Neural cell (in vitro differentiated cells): ENCODE measurements around the gene HK1. TPM values are rescaled to one million over a fixed set of nuclear protein-coding genes. Genes with fewer than 3 reads are reported as not detected.

Experiments
- H2AFZ ChIP-seq: fragments of 200-600, 300-800 bp; sonication (generic), shearing (Covaris generic); 2 replicates; pipeline ENCODE4 v1.6.0; 2014; ENCODE audit warnings: low read depth, mild to moderate bottlenecking, antibody characterized with exemption, low read length, moderate library complexity
- H3F3A ChIP-seq: fragments of 200-600 bp; shearing (Covaris generic); 2 replicates; pipeline ENCODE4 v1.6.1; 2016; ENCODE audit warnings: mild to moderate bottlenecking, moderate library complexity, mixed read lengths, antibody characterized with exemption, low read length; ENCODE audit not compliant: insufficient read depth, poor library complexity, severe bottlenecking
- H3K27ac ChIP-seq: fragments of 200-600, 300-800 bp; sonication (generic), shearing (Covaris generic); 2 replicates; pipeline ENCODE4 v1.5.1; 2014; ENCODE audit warnings: mild to moderate bottlenecking, low read length, moderate library complexity
- H3K27me3 ChIP-seq: fragments of 300-800, 200-600 bp; sonication (generic), shearing (Covaris generic); 2 replicates; pipeline ENCODE4 v1.6.0; 2014; ENCODE audit warnings: mild to moderate bottlenecking, low read depth, low read length, moderate library complexity; ENCODE audit not compliant: insufficient read depth
- H3K36me3 ChIP-seq: fragments of 300-800, 200-600 bp; sonication (generic), shearing (Covaris generic); 2 replicates; pipeline ENCODE4 v1.5.1; 2014; ENCODE audit warnings: mild to moderate bottlenecking, antibody characterized with exemption, low read length, moderate library complexity; ENCODE audit not compliant: insufficient read depth
- H3K4me2 ChIP-seq: fragments of 300-800, 200-600 bp; sonication (generic), shearing (Covaris generic); 2 replicates; pipeline ENCODE4 v1.6.0; 2014; ENCODE audit warnings: mild to moderate bottlenecking, low read length
- H3K4me3 ChIP-seq: fragments of 300-800, 200-600 bp; sonication (generic), shearing (Covaris generic); 2 replicates; pipeline ENCODE4 v1.5.1; 2014; ENCODE audit warnings: mild to moderate bottlenecking, low read length, moderate library complexity
- H3K79me2 ChIP-seq: fragments of 200-600 bp; shearing (Covaris generic); replicated peaks from 2 replicates; pipeline ENCODE4 v1.6.0; 2014; ENCODE audit warnings: mild to moderate bottlenecking, low read length, moderate library complexity; ENCODE audit not compliant: insufficient read depth
- H3K9ac ChIP-seq: fragments of 300-800, 200-600 bp; sonication (generic), shearing (Covaris generic); 2 replicates; pipeline ENCODE4 v1.6.1; 2016; ENCODE audit warnings: mild to moderate bottlenecking, low read length, mixed read lengths
- H3K9me2 ChIP-seq: fragments of 200-600 bp; shearing (Covaris generic); 2 replicates; pipeline ENCODE4 v1.6.1; 2016; ENCODE audit warnings: mild to moderate bottlenecking, low read length, mixed read lengths; ENCODE audit not compliant: insufficient read depth
- H3K9me3 ChIP-seq: fragments of 200-600, 300-800 bp; sonication (generic), shearing (Covaris generic); 2 replicates; pipeline ENCODE4 v1.6.1; 2016; ENCODE audit warnings: mild to moderate bottlenecking, mixed run types, low read length, moderate library complexity, mixed read lengths
- H4K20me1 ChIP-seq: fragments of 200-600 bp; shearing (Covaris generic); 2 replicates; pipeline ENCODE4 v1.6.1; 2016; ENCODE audit warnings: mild to moderate bottlenecking, mixed run types; ENCODE audit not compliant: insufficient read depth
- EP300 ChIP-seq: fragments of 450-650 bp; conservative IDR thresholded peaks from 2 replicates; pipeline ENCODE4 v1.6.1; 2014; ENCODE audit warnings: antibody characterized with exemption, mild to moderate bottlenecking, moderate library complexity; ENCODE audit not compliant: poor library complexity, severe bottlenecking
- EZH2 ChIP-seq: fragments of 200-600, 300-800 bp; shearing (Covaris generic), sonication (generic); IDR thresholded peaks from 2 replicates; pipeline ENCODE4 v1.6.1; 2014; ENCODE audit warnings: antibody characterized with exemption, low read length, borderline replicate concordance, mild to moderate bottlenecking; ENCODE audit not compliant: insufficient read depth, poor library complexity, severe bottlenecking
- MXI1 ChIP-seq: fragments of 450-650 bp; conservative IDR thresholded peaks from 2 replicates; pipeline ENCODE4 v1.6.1; 2014; ENCODE audit warnings: antibody characterized with exemption, mild to moderate bottlenecking; ENCODE audit not compliant: poor library complexity, severe bottlenecking
- POLR2AphosphoS5 ChIP-seq: IDR thresholded peaks from 2 replicates; pipeline ENCODE4 v1.6.1; 2012
- RAD21 ChIP-seq: fragments of 450-650 bp; conservative IDR thresholded peaks from 2 replicates; pipeline ENCODE4 v1.6.1; 2014; ENCODE audit warnings: antibody characterized with exemption, mild to moderate bottlenecking, moderate library complexity
- SMC3 ChIP-seq: fragments of 450-650 bp; conservative IDR thresholded peaks from 2 replicates; pipeline ENCODE4 v1.6.1; 2014; ENCODE audit warnings: antibody characterized with exemption, mild to moderate bottlenecking, moderate library complexity; ENCODE audit not compliant: poor library complexity
- TAF1 ChIP-seq: IDR thresholded peaks from 2 replicates; pipeline ENCODE4 v1.6.1; 2012; ENCODE audit warnings: low read depth
- polyA plus RNA-seq: library from polyadenylated mRNA; depleted of rRNA; stranded (reverse); fragments of >200 nt; gene quantifications from 2 replicates; pipeline ENCODE4 v1.2.3, GENCODE V29; 2014
- TF ChIP-seq, protein P1 (sequence below): fragments of 450-650 bp; IDR thresholded peaks from 2 replicates; pipeline ENCODE4 v1.5.1; 2014; ENCODE audit warnings: antibody characterized with exemption, mild to moderate bottlenecking, moderate library complexity; ENCODE audit not compliant: poor library complexity, severe bottlenecking
- TF ChIP-seq, protein P2 (sequence below): IDR thresholded peaks from 2 replicates; pipeline ENCODE4 v1.6.1; 2012; ENCODE audit warnings: borderline replicate concordance

HK1 gene
- polyA plus RNA-seq, 1 donor from 2014 or later: 60.5 TPM

DNA sequence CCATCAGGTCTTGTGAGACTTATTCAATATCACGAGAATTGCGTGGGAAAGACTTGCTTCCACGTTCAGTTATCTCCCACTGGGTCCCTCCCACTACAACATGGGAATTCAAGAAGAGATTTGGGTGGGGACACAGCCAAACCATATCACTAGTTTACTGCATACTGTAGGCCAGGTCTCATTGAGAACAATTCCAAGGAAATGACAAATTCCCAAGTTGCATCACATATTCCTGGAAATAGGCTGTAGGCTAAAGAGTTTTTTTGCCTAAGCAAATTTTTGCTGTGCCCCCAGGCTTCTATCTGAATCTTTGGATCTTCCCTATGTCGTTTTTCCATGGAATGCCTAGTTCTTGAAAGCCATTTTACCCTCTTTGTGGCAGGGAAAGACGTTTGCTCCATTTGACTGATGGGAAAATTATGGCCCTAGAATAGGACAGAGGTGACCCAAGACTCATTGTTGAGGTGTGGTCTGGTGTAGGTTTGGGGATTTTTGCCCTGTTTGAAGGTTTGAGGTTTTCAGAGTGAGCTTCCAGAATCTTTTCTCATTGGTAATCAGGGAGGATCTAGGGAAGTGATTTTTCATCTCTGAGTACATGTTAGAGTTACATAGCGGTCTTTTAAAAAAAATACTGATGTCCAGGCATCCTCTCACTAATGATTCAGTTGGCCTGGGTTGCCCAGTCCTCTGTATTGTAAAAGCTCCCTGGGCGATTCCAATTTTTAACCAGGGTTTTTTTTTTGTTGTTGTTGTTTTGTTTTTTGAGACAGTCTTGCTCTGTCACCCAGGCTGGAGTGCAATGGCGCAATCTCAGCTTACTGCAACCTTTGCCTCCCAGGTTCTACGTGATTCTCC lies 94.1 kb downstream of the HK1 start:
- H3K4me3 ChIP-seq: no peak overlapping the region
- no peaks in the 10 kb centered on the region for H4K20me1 ChIP-seq
- no peaks in the 10 kb centered on the region for H3K9me3 ChIP-seq
- H3K9me2 ChIP-seq: no peaks in the 10 kb centered on the region
- H3K4me2 ChIP-seq: no peak overlapping the region
- no peaks in the 10 kb centered on the region for H3K36me3 ChIP-seq
- H2AFZ ChIP-seq: no peak overlapping the region
- no peak overlapping the region for H3K9ac ChIP-seq
- H3K27ac ChIP-seq: no peak overlapping the region
- H3K79me2 ChIP-seq: no peaks in the 10 kb centered on the region
- H3F3A ChIP-seq: no peaks in the 10 kb centered on the region
- H3K27me3 ChIP-seq: no peaks in the 10 kb centered on the region
- TF ChIP-seq MXI1 (no peak), TAF1 (no peak), POLR2AphosphoS5 (no peak)
- TF ChIP-seq, protein P1, sequence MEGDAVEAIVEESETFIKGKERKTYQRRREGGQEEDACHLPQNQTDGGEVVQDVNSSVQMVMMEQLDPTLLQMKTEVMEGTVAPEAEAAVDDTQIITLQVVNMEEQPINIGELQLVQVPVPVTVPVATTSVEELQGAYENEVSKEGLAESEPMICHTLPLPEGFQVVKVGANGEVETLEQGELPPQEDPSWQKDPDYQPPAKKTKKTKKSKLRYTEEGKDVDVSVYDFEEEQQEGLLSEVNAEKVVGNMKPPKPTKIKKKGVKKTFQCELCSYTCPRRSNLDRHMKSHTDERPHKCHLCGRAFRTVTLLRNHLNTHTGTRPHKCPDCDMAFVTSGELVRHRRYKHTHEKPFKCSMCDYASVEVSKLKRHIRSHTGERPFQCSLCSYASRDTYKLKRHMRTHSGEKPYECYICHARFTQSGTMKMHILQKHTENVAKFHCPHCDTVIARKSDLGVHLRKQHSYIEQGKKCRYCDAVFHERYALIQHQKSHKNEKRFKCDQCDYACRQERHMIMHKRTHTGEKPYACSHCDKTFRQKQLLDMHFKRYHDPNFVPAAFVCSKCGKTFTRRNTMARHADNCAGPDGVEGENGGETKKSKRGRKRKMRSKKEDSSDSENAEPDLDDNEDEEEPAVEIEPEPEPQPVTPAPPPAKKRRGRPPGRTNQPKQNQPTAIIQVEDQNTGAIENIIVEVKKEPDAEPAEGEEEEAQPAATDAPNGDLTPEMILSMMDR: no peak

DNA sequence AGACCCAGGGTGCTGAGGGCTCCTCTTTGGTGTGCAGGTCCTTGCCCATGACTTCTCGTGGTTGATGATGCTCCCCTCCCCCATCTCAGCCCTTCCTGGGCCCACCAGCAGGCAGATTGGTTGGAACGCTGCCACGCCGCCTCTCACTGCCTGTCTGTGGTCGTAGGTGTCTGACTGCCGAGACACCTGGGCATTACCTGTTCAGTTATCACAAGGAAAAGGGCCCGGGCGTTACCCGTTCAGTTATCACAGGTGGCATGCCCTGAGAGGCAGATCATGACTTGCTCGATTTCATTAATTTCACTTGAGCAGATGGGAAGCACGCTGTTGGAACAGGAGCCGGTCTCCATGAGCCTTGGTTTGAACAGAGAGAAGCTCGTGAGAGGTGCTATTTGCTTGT lies 95.9 kb downstream of the HK1 start:
- no peaks in the 10 kb centered on the region for H3K9me2 ChIP-seq
- no peak overlapping the region for H3K4me3 ChIP-seq
- no peak overlapping the region for H3K9ac ChIP-seq
- no peaks in the 10 kb centered on the region for H3K27me3 ChIP-seq
- no peaks in the 10 kb centered on the region for H3K79me2 ChIP-seq
- H3K36me3 ChIP-seq: no peaks in the 10 kb centered on the region
- H3K4me2 ChIP-seq: no peak overlapping the region
- H3K27ac ChIP-seq: no peak overlapping the region
- no peaks in the 10 kb centered on the region for H3K9me3 ChIP-seq
- H2AFZ ChIP-seq: no peak overlapping the region
- H4K20me1 ChIP-seq: no peaks in the 10 kb centered on the region
- H3F3A ChIP-seq: no peaks in the 10 kb centered on the region
- TF ChIP-seq TAF1 (no peak), EZH2 (no peak), SMC3 (no peak), EP300 (no peak), RAD21 (no peak), MXI1 (no peak), POLR2AphosphoS5 (no peak)
- TF ChIP-seq, protein P1: no peak
- TF ChIP-seq, protein P2, sequence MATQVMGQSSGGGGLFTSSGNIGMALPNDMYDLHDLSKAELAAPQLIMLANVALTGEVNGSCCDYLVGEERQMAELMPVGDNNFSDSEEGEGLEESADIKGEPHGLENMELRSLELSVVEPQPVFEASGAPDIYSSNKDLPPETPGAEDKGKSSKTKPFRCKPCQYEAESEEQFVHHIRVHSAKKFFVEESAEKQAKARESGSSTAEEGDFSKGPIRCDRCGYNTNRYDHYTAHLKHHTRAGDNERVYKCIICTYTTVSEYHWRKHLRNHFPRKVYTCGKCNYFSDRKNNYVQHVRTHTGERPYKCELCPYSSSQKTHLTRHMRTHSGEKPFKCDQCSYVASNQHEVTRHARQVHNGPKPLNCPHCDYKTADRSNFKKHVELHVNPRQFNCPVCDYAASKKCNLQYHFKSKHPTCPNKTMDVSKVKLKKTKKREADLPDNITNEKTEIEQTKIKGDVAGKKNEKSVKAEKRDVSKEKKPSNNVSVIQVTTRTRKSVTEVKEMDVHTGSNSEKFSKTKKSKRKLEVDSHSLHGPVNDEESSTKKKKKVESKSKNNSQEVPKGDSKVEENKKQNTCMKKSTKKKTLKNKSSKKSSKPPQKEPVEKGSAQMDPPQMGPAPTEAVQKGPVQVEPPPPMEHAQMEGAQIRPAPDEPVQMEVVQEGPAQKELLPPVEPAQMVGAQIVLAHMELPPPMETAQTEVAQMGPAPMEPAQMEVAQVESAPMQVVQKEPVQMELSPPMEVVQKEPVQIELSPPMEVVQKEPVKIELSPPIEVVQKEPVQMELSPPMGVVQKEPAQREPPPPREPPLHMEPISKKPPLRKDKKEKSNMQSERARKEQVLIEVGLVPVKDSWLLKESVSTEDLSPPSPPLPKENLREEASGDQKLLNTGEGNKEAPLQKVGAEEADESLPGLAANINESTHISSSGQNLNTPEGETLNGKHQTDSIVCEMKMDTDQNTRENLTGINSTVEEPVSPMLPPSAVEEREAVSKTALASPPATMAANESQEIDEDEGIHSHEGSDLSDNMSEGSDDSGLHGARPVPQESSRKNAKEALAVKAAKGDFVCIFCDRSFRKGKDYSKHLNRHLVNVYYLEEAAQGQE: no peak
